H1 (cell line): ENCODE results near the gene SATB2. TPM values are rescaled to one million over a fixed set of nuclear protein-coding genes. Genes with fewer than 3 reads are reported as not detected.

Experiments used
- CTCF ChIA-PET: fragments of 300-600 bp; sonication (Branson Sonifier 250); formaldehyde crosslinking; loops from one replicate; lab custom pipeline; 2021; ENCODE audit not compliant: partially characterized antibody; lab: Charles Lee
- POLR2A ChIA-PET: fragments of 300-600 bp; sonication (Branson Sonifier 250); formaldehyde crosslinking; loops from one replicate; lab custom pipeline; 2021; ENCODE audit warnings: inconsistent platforms; ENCODE audit not compliant: partially characterized antibody; lab: Charles Lee
- DNase-seq, 2 experiments: peaks; one replicate each; pipeline versions ENCODE4 v3.0.0 to v3.0.0-alpha.2; 2010 to 2022; ENCODE audit warnings: low spot score in 2 of 2, low read depth in 1 of 2, mixed read lengths in 1 of 2
- FAIRE-seq: peaks from 2 replicates; lab custom pipeline; 2011; peaks lifted over from hg19 to GRCh38; lab: Jason Lieb, UNC
- H2AFZ ChIP-seq: 2 replicates; pipeline ENCODE4 v1.8.1; 2012; ENCODE audit warnings: low read length, inconsistent platforms
- H2AK5ac ChIP-seq: 2 replicates; pipeline ENCODE4 v1.6.1; 2013; ENCODE audit warnings: low read depth, low read length
- H2BK120ac ChIP-seq: replicated peaks from 2 replicates; pipeline ENCODE3; 2013; ENCODE audit warnings: low read depth, low read length, inconsistent platforms
- H2BK12ac ChIP-seq: 2 replicates; pipeline ENCODE4 v1.6.1; 2013; ENCODE audit warnings: low read depth, low read length
- H2BK15ac ChIP-seq: 2 replicates; pipeline ENCODE4 v1.6.1; 2013; ENCODE audit warnings: low read length
- H2BK20ac ChIP-seq: 2 replicates; pipeline ENCODE4 v1.6.1; 2013; ENCODE audit warnings: low read length
- H2BK5ac ChIP-seq: 2 replicates; pipeline ENCODE4 v1.6.1; 2013; ENCODE audit warnings: low read depth, low read length
- H3K14ac ChIP-seq: 2 replicates; pipeline ENCODE4 v1.6.1; 2013; ENCODE audit warnings: inconsistent platforms; ENCODE audit not compliant: insufficient read length
- H3K18ac ChIP-seq: 2 replicates; pipeline ENCODE4 v1.6.1; 2013; ENCODE audit warnings: low read length; ENCODE audit errors: extremely low read depth
- H3K23ac ChIP-seq: 2 replicates; pipeline ENCODE4 v1.6.1; 2013; ENCODE audit warnings: inconsistent platforms; ENCODE audit not compliant: insufficient read length
- H3K23me2 ChIP-seq: 2 replicates; pipeline ENCODE4 v1.6.1; 2013; ENCODE audit warnings: low read depth, low read length
- H3K27ac ChIP-seq: 2 replicates; pipeline ENCODE4 v1.6.1; 2011; ENCODE audit warnings: low read depth, low read length, inconsistent platforms
- H3K27me3 ChIP-seq, 4 experiments: replicated peaks in 1 of 4; 1 replicate in 1 of 4; 2 replicates in 3 of 4; pipeline versions ENCODE4 v1.6.1 to v1.8.1; 2011 to 2013; ENCODE audit warnings: low read length in 3 of 4, mild to moderate bottlenecking in 3 of 4, inconsistent platforms in 2 of 4, mixed read lengths in 2 of 4, moderate library complexity in 1 of 4; ENCODE audit not compliant: control insufficient read depth in 3 of 4, insufficient read depth in 3 of 4; ENCODE audit errors: extremely low read depth in 1 of 4
- H3K36me3 ChIP-seq, 4 experiments: 2 replicates each; pipeline versions ENCODE4 v1.6.1 to v1.8.1; 2011 to 2013; ENCODE audit warnings: mild to moderate bottlenecking in 4 of 4, low read length in 3 of 4, moderate library complexity in 2 of 4, control low read depth in 1 of 4, inconsistent platforms in 1 of 4; ENCODE audit not compliant: insufficient read depth in 4 of 4, control insufficient read depth in 2 of 4
- H3K4ac ChIP-seq: replicated peaks from 2 replicates; pipeline ENCODE3; 2013; ENCODE audit warnings: low read length, low read depth, mixed read lengths, inconsistent platforms; ENCODE audit not compliant: insufficient read length
- H3K4me1 ChIP-seq, 4 experiments: replicated peaks in 1 of 4; 1 replicate in 1 of 4; 2 replicates in 3 of 4; pipeline versions ENCODE4 v1.6.1 to v1.8.1; 2011 to 2013; ENCODE audit warnings: low read length in 3 of 4, inconsistent platforms in 2 of 4, mixed read lengths in 1 of 4; ENCODE audit not compliant: insufficient read depth in 4 of 4, control insufficient read depth in 3 of 4
- H3K4me2 ChIP-seq, 2 experiments: 2 replicates each; pipeline versions ENCODE4 v1.6.1 to v1.8.1; 2011 to 2013; ENCODE audit warnings: low read depth in 2 of 2, low read length in 2 of 2, control low read depth in 1 of 2, inconsistent platforms in 1 of 2, mild to moderate bottlenecking in 1 of 2; ENCODE audit not compliant: insufficient read depth in 1 of 2
- H3K4me3 ChIP-seq, 4 experiments: fragments of 200-600, 300-600 bp in 1 of 4; sonication (generic), shearing (Covaris generic), sonication (Bioruptor Twin) in 1 of 4; 2 replicates each; pipeline versions ENCODE4 v1.5.1 to v1.8.1; 2011 to 2016; ENCODE audit warnings: low read length in 4 of 4, low read depth in 3 of 4, control low read depth in 2 of 4, inconsistent platforms in 2 of 4, mild to moderate bottlenecking in 2 of 4, mixed read lengths in 1 of 4, moderate library complexity in 1 of 4; ENCODE audit not compliant: insufficient read depth in 2 of 4; ENCODE audit errors: extremely low read depth in 1 of 4
- H3K56ac ChIP-seq: replicated peaks from 2 replicates; pipeline ENCODE3; 2013; ENCODE audit warnings: low read depth, mild to moderate bottlenecking, mixed read lengths, low read length, inconsistent platforms; ENCODE audit not compliant: insufficient read length
- H3K79me1 ChIP-seq: 2 replicates; pipeline ENCODE4 v1.6.1; 2013; ENCODE audit warnings: low read depth, low read length, control low read depth
- H3K79me2 ChIP-seq, 2 experiments: 2 replicates each; pipeline versions ENCODE4 v1.6.1 to v1.8.1; 2012 to 2013; ENCODE audit warnings: low read length in 2 of 2, mild to moderate bottlenecking in 2 of 2, inconsistent platforms in 1 of 2; ENCODE audit not compliant: insufficient read depth in 2 of 2, control insufficient read depth in 1 of 2
- H3K9ac ChIP-seq, 4 experiments: replicated peaks in 1 of 4; 1 replicate in 1 of 4; 2 replicates in 3 of 4; pipeline versions ENCODE4 v1.6.1 to v1.8.1; 2011 to 2013; ENCODE audit warnings: low read depth in 3 of 4, low read length in 3 of 4, control low read depth in 2 of 4, mild to moderate bottlenecking in 2 of 4, moderate library complexity in 2 of 4, inconsistent platforms in 1 of 4; ENCODE audit errors: extremely low read depth in 1 of 4
- H3K9me3 ChIP-seq, 2 experiments: 2 replicates each; pipeline versions ENCODE4 v1.6.1 to v1.8.1; 2012 to 2013; ENCODE audit warnings: mild to moderate bottlenecking in 2 of 2, moderate library complexity in 2 of 2, control low read depth in 1 of 2, inconsistent platforms in 1 of 2, low read depth in 1 of 2, low read length in 1 of 2, mixed read lengths in 1 of 2; ENCODE audit not compliant: insufficient read depth in 2 of 2
- H4K20me1 ChIP-seq, 2 experiments: replicated peaks in 1 of 2; 2 replicates each; pipeline versions ENCODE3 to v1.8.1; 2011 to 2013; ENCODE audit warnings: inconsistent platforms in 2 of 2, low read length in 2 of 2, mild to moderate bottlenecking in 1 of 2; ENCODE audit not compliant: insufficient read depth in 2 of 2, control insufficient read depth in 1 of 2
- H4K5ac ChIP-seq: 2 replicates; pipeline ENCODE4 v1.6.1; 2013; ENCODE audit warnings: low read length, low read depth, mixed read lengths, inconsistent platforms; ENCODE audit not compliant: insufficient read length
- H4K8ac ChIP-seq: 2 replicates; pipeline ENCODE4 v1.8.0; 2013; ENCODE audit warnings: mild to moderate bottlenecking, moderate library complexity, low read length, inconsistent platforms; ENCODE audit not compliant: insufficient read depth; ENCODE audit errors: extremely low read depth
- H4K91ac ChIP-seq: replicated peaks from 2 replicates; pipeline ENCODE3; 2013; ENCODE audit warnings: low read length, mixed read lengths, inconsistent platforms; ENCODE audit not compliant: insufficient read length
- EGR1 ChIP-seq: IDR thresholded peaks from 2 replicates; pipeline ENCODE4 v1.6.1; 2011; ENCODE audit warnings: low read depth, low read length, borderline replicate concordance
- GABPA ChIP-seq: IDR thresholded peaks from 2 replicates; pipeline ENCODE4 v1.6.1; 2011; ENCODE audit warnings: mild to moderate bottlenecking, low read length, moderate library complexity, borderline replicate concordance; ENCODE audit not compliant: insufficient read depth
- RAD21 ChIP-seq, 2 experiments: IDR thresholded peaks in 1 of 2; conservative IDR thresholded peaks in 1 of 2; 2 replicates each; pipeline ENCODE4 v1.6.1; 2011; ENCODE audit warnings: low read depth in 2 of 2, low read length in 2 of 2, improper control_type of control experiment in 1 of 2, inconsistent platforms in 1 of 2, mild to moderate bottlenecking in 1 of 2, moderate library complexity in 1 of 2
- SP4 ChIP-seq: IDR thresholded peaks from 2 replicates; pipeline ENCODE4 v1.6.1; 2012; ENCODE audit warnings: low read length, inconsistent platforms
- WGBS, 2 experiments: shearing (Covaris generic) in 1 of 2; methylation state at CpG; one replicate each; pipeline versions ENCODE4 v1.1.6 to v1.1.7; 2013 to 2015; ENCODE audit warnings: low lambda C conversion rate in 2 of 2, mixed read lengths in 2 of 2, inconsistent platforms in 1 of 2, low coverage in 1 of 2, missing lambda C conversion rate in 1 of 2; ENCODE audit not compliant: insufficient replicate concordance in 2 of 2, insufficient coverage in 1 of 2, insufficient read length in 1 of 2; ENCODE audit errors: extremely low coverage in 1 of 2, missing lambda C conversion rate in 1 of 2; 5-methylcytosine and 5-hydroxymethylcytosine counted together
- polyA plus RNA-seq, 7 experiments: library from polyadenylated mRNA; depleted of rRNA in 3 of 7; stranded (reverse) in 5 of 7; unstranded in 2 of 7; fragments of >200 nt in 5 of 7; fragments of 200-250 nt in 2 of 7; gene quantifications; 1 replicate in 5 of 7; 2 replicates in 1 of 7; 4 replicates in 1 of 7; pipeline versions ENCODE4 v1.2.1 to v1.2.3, GENCODE V29; 2011 to 2013; ENCODE audit warnings: missing spikeins in 2 of 7, mixed read lengths in 2 of 7
- total RNA-seq: library from RNA; stranded (reverse); fragmentation: NEBNext Ultra II Directional; extraction: Animal tissue kit (Norgen Biotek cat#: 25700); gene quantifications from 2 replicates; pipeline ENCODE4 v1.2.1, GENCODE V29; 2021

The SATB2 gene
- total and polyA plus RNA-seq, 2 of the 8 experiments (the other 6 are each of a cell fraction or from before 2014, with no cell fraction given) = 1.3 to 5.7 TPM

DNA sequence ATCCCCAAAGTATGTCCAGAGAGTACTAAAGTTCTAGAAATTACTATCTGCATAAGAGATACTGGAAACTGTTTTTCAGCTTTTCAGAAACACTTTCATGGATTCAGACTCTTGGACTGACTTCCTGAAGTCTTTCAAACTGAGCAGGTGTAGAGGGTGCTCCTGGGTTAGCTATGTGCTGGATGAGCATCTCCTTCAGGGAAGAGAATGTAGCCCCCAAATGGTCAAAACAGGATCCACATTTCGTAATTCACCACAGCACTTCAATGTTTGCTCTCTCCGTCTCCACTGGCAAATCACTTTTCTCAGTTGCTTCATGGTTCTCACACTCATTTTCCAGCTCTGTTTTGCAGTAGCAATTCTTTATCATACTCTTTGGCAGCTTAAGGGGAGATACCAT lies 23.2 kb upstream of the SATB2 start:
- Histone ChIP-seq H2AK5ac (no peak overlapping the region), H3K79me2 (no peaks in the 10 kb centered on the region), H2BK120ac (no peak overlapping the region), H3K23me2 (no peaks in the 10 kb centered on the region), H4K20me1 (no peaks in the 10 kb centered on the region), H4K91ac (no peak overlapping the region), H2BK5ac (no peak overlapping the region), H3K56ac (no peak overlapping the region), H3K14ac (no peak overlapping the region), H2BK12ac (no peak overlapping the region), H3K4ac (no peak overlapping the region), H3K9me3 (no peaks in the 10 kb centered on the region), H3K79me1 (no peaks in the 10 kb centered on the region), H3K4me2 (no peak overlapping the region), H3K36me3 (no peaks in the 10 kb centered on the region), H3K27ac (no peak overlapping the region), H3K4me1 (0 out of 7 replicates have a peak, but pooled peaks cover 0 to 2% (median 0%) of the 10 kb centered on the region in 4 experiments), H3K4me3 (no peak overlapping the region), H2BK15ac (no peak overlapping the region), H3K23ac (no peak overlapping the region), H2AFZ (peak overlapping the region; percentile 58; the same call in 1 of the 2 replicates), H4K8ac (no peak overlapping the region), H4K5ac (no peak overlapping the region), H2BK20ac (no peak overlapping the region), H3K9ac (no peak overlapping the region), H3K27me3 (no peaks in the 10 kb centered on the region), H3K18ac (no peak overlapping the region)
- DNase-seq = no peak
- 75% methylated on average over 2 of the region's 2 CpGs; no CpG with 5 or more reads in 1 of the 2 experiments for WGBS, 2 experiments
- ChIA-PET CTCF (interaction anchor here (1.5 to 14.8 kb wide), 3 partner anchors 13 to 128 kb away, joined by 4 to 298 read pairs (median 8); no protein-coding TSS in a partner anchor), POLR2A (interaction anchor here (1.5 kb wide), 1 partner anchor 21 kb away, joined by 3 read pairs; no protein-coding TSS in a partner anchor)
- no peak for FAIRE-seq
- TF ChIP-seq GABPA (no peak), RAD21 (IDR thresholded peaks at IDR 0.05 in 1 of 2, conservative IDR thresholded peaks at IDR 0.05 in 1 of 2; ENCODE audit: low read depth in 2 of 2, low read length in 2 of 2) (peak; percentile 26 to 29; a peak in 3 of 4 replicates), EGR1 (no peak), SP4 (no peak)
